CD14-positive monocyte (primary cell): ENCODE data around the gene LARP4B. TPM values are rescaled to one million over a fixed set of nuclear protein-coding genes. Genes with fewer than 3 reads are reported as not detected.

Source experiments
- DNase-seq, 3 donors: peaks; one replicate each; pipeline ENCODE4 v3.0.0-alpha.2; 2011 to 2022
- H2AFZ ChIP-seq: 2 replicates; pipeline ENCODE4 v1.6.0; 2012; ENCODE audit warnings: mild to moderate bottlenecking, low read depth, low read length, inconsistent platforms; ENCODE audit not compliant: insufficient read depth, poor library complexity, severe bottlenecking
- H3K27ac ChIP-seq, 2 donors: 1 replicate in 1 of 2; 2 replicates in 1 of 2; pipeline ENCODE4 v1.5.1; 2012 to 2013; ENCODE audit warnings: low read length in 2 of 2, control low read depth in 1 of 2, inconsistent platforms in 1 of 2, low read depth in 1 of 2, mild to moderate bottlenecking in 1 of 2
- H3K27me3 ChIP-seq, 2 donors: one replicate each; pipeline versions ENCODE4 v1.6.0 to v1.6.1; 2011 to 2013; ENCODE audit warnings: low read length in 2 of 2; ENCODE audit not compliant: control insufficient read depth in 2 of 2, insufficient read depth in 2 of 2
- H3K36me3 ChIP-seq, 2 donors: replicated peaks in 1 of 2; 1 replicate in 1 of 2; 2 replicates in 1 of 2; pipeline versions ENCODE4 v1.5.1 to v1.6.1; 2012 to 2013; ENCODE audit warnings: low read length in 2 of 2, control low read depth in 1 of 2, inconsistent platforms in 1 of 2, mild to moderate bottlenecking in 1 of 2; ENCODE audit not compliant: insufficient read depth in 2 of 2, control insufficient read depth in 1 of 2
- H3K4me1 ChIP-seq, 2 donors: 1 replicate in 1 of 2; 2 replicates in 1 of 2; pipeline versions ENCODE4 v1.5.1 to v1.6.1; 2012 to 2013; ENCODE audit warnings: low read length in 2 of 2, control low read depth in 1 of 2, inconsistent platforms in 1 of 2, mild to moderate bottlenecking in 1 of 2, moderate library complexity in 1 of 2; ENCODE audit not compliant: insufficient read depth in 2 of 2, control insufficient read depth in 1 of 2
- H3K4me2 ChIP-seq: replicated peaks from 2 replicates; pipeline ENCODE3; 2012; ENCODE audit warnings: low read length, moderate library complexity, mild to moderate bottlenecking; ENCODE audit not compliant: poor library complexity, severe bottlenecking; ENCODE audit errors: extremely low read depth
- H3K4me3 ChIP-seq, 3 experiments: fragments of 200-600 bp in 1 of 3; sonication (generic) in 1 of 3; replicated peaks in 1 of 3; 1 replicate in 2 of 3; 2 replicates in 1 of 3; pipeline ENCODE4 v1.5.1; 2011 to 2013; ENCODE audit warnings: low read length in 3 of 3, mild to moderate bottlenecking in 3 of 3, control low read depth in 2 of 3, low read depth in 2 of 3, inconsistent platforms in 1 of 3, moderate library complexity in 1 of 3
- H3K79me2 ChIP-seq: 2 replicates; pipeline ENCODE4 v1.6.0; 2012; ENCODE audit warnings: mild to moderate bottlenecking, control low read depth, inconsistent platforms, low read length, moderate library complexity; ENCODE audit not compliant: insufficient read depth
- H3K9ac ChIP-seq: 2 replicates; pipeline ENCODE4 v1.6.0; 2017; ENCODE audit warnings: low read length, mild to moderate bottlenecking; ENCODE audit not compliant: insufficient read depth, poor library complexity, severe bottlenecking
- H3K9me3 ChIP-seq, 2 donors: replicated peaks in 1 of 2; 1 replicate in 1 of 2; 2 replicates in 1 of 2; pipeline versions ENCODE4 v1.5.1 to v1.6.1; 2012 to 2013; ENCODE audit warnings: low read length in 2 of 2, control low read depth in 1 of 2; ENCODE audit not compliant: control insufficient read depth in 1 of 2, insufficient read depth in 1 of 2
- H4K20me1 ChIP-seq: 2 replicates; pipeline ENCODE4 v1.6.0; 2012; ENCODE audit warnings: mild to moderate bottlenecking, low read length, control low read depth, moderate library complexity; ENCODE audit not compliant: insufficient read depth
- H3K27ac Mint-ChIP-seq, 7 donors: one replicate each; pipeline ENCODE4 v1.8.0; 2020; ENCODE audit warnings: mild to moderate bottlenecking in 7 of 7, mixed read lengths in 7 of 7, moderate library complexity in 6 of 7, inconsistent platforms in 2 of 7
- H3K27me3 Mint-ChIP-seq, 3 donors: one replicate each; pipeline ENCODE4 v1.8.0; 2021 to 2022; ENCODE audit warnings: low read depth in 3 of 3, mild to moderate bottlenecking in 3 of 3, mixed read lengths in 3 of 3, moderate library complexity in 3 of 3, inconsistent platforms in 1 of 3
- H3K36me3 Mint-ChIP-seq, 2 donors: one replicate each; pipeline ENCODE4 v1.8.0; 2020; ENCODE audit warnings: mixed read lengths in 2 of 2, inconsistent platforms in 1 of 2, mild to moderate bottlenecking in 1 of 2
- H3K4me1 Mint-ChIP-seq: one replicate; pipeline ENCODE4 v1.8.0; 2020; ENCODE audit warnings: mild to moderate bottlenecking, mixed read lengths
- H3K4me3 Mint-ChIP-seq, 2 donors: one replicate each; pipeline ENCODE4 v1.8.0; 2020; ENCODE audit warnings: mild to moderate bottlenecking in 2 of 2, mixed read lengths in 2 of 2, moderate library complexity in 1 of 2
- H3K9me3 Mint-ChIP-seq, 7 donors: one replicate each; pipeline ENCODE4 v1.8.0; 2020 to 2022; ENCODE audit warnings: mixed read lengths in 7 of 7, mild to moderate bottlenecking in 6 of 7, moderate library complexity in 6 of 7, inconsistent platforms in 2 of 7
- WGBS: methylation state at CpG from one replicate; pipeline ENCODE4 v1.1.5; 2013; ENCODE audit warnings: missing lambda C conversion rate; ENCODE audit not compliant: insufficient coverage; 5-methylcytosine and 5-hydroxymethylcytosine counted together
- intact Hi-C, 2 donors: fragments of 100-400 bp; cut with micrococcal nuclease; formaldehyde crosslinking; loops; one replicate each; pipeline versions ENCODE4 v1.15.0 to v1.15.1; 2023
- polyA plus RNA-seq, 3 donors: library from polyadenylated mRNA; depleted of rRNA in 1 of 3; unstranded in 2 of 3; stranded (reverse) in 1 of 3; fragments of 300-500 nt in 2 of 3; fragments of >200 nt in 1 of 3; fragmentation: Illumina TruSeq in 2 of 3; gene quantifications; 1 replicate in 2 of 3; 2 replicates in 1 of 3; pipeline ENCODE4 v1.2.3, GENCODE V29; 2012 to 2021
- TF ChIP-seq, protein P1 (sequence below): fragments of 200-600 bp; IDR thresholded peaks from one replicate; pipeline ENCODE4 v1.8.0; 2022; ENCODE audit warnings: antibody characterized with exemption, mild to moderate bottlenecking

Gene LARP4B
- polyA plus RNA-seq, 3 donors, result 17.2 to 52.3 (median 33.0) TPM

DNA sequence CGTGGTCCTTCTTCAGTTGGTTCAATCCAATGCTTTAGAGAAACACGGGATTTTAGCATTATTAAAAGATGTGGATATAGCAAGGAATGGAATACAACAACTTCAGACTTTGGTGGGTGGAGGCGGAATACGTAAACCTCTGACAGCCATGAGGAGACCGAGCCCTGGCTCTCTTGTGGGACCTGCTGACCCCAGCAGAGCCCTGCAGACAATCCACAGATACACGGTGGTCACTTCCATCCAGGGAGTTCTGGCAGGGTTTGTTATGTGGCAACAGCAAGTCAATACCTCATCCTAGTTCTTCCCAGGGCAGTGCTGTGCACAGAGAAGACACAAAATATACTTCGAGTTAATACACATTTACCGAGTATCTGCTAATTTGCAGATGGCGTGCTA lies 123.5 kb downstream of the LARP4B start:
- peaks cover 0 to 2% (median 0%) of the 10 kb centered on the region in 7 donors for H3K9me3 Mint-ChIP-seq
- no peak for DNase-seq
- intact Hi-C loops, result no loop called here
- 97% methylated on average over 5 of the region's 9 CpGs for WGBS
- H3K27ac Mint-ChIP-seq, result peak overlapping the region in 2 of 7 donors; percentile 3 to 28
- H3K4me1 Mint-ChIP-seq, result peaks cover 13% of the 10 kb centered on the region
- Histone ChIP-seq H3K4me2 (no peak overlapping the region), H3K4me3 (no peak overlapping the region), H3K4me1 (peaks cover 12 to 17% of the 10 kb centered on the region in 2 donors), H3K9me3 (no peaks in the 10 kb centered on the region), H2AFZ (no peak overlapping the region), H4K20me1 (peaks cover 35% of the 10 kb centered on the region), H3K27me3 (no peaks in the 10 kb centered on the region), H3K9ac (no peak overlapping the region), H3K79me2 (no peaks in the 10 kb centered on the region), H3K27ac (no peak overlapping the region), H3K36me3 (peaks cover 54 to 71% of the 10 kb centered on the region in 2 donors)
- peaks cover 60 to 74% of the 10 kb centered on the region in 2 donors for H3K36me3 Mint-ChIP-seq
- TF ChIP-seq, protein P1, sequence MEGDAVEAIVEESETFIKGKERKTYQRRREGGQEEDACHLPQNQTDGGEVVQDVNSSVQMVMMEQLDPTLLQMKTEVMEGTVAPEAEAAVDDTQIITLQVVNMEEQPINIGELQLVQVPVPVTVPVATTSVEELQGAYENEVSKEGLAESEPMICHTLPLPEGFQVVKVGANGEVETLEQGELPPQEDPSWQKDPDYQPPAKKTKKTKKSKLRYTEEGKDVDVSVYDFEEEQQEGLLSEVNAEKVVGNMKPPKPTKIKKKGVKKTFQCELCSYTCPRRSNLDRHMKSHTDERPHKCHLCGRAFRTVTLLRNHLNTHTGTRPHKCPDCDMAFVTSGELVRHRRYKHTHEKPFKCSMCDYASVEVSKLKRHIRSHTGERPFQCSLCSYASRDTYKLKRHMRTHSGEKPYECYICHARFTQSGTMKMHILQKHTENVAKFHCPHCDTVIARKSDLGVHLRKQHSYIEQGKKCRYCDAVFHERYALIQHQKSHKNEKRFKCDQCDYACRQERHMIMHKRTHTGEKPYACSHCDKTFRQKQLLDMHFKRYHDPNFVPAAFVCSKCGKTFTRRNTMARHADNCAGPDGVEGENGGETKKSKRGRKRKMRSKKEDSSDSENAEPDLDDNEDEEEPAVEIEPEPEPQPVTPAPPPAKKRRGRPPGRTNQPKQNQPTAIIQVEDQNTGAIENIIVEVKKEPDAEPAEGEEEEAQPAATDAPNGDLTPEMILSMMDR, result no peak
- no peak overlapping the region for H3K4me3 Mint-ChIP-seq
- peaks cover 0 to 5% (median 0%) of the 10 kb centered on the region in 3 donors for H3K27me3 Mint-ChIP-seq

DNA sequence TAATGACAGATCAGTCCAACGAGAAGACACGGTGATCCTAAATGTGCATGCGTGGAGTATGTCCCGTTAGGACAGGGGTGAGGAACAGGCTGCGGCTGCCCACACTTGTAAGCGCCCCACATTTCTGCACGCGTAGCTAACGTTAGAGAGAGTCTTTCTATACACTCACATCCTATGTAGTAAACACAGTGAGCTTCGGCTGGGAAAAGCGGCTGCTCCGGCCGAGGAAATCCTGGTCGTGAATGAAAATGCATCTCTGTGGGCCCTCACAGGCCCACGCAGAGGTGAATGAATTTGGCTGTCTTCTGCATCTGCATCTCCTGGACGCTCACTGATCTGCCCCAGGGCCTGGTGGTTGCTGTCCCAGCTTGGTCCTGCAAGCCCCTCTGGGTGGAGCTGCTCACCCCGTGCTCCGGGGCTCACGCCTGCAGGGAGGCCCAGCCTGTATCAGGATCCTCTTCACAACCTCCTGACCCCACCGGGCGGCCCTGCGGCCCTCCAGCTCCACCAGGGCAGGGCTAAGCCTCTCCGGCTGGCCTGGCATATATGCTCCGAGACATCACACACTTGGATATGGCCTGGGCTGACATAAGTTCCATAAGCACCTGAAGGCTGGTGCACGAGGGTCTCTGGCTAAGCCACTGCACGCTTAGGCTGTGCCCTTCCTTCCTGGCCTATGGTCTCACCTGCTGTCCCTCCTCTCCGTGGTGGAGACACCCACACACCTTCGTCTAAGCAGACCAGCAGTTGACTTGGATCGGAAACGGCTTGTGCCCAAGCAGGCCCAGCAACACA lies 124.1 kb downstream of the LARP4B start:
- no peak for DNase-seq
- Histone ChIP-seq H3K9ac (no peak overlapping the region), H3K36me3 (peaks cover 48 to 65% of the 10 kb centered on the region in 2 donors), H3K4me2 (no peak overlapping the region), H4K20me1 (peaks cover 30% of the 10 kb centered on the region), H3K27ac (no peak overlapping the region), H3K9me3 (no peaks in the 10 kb centered on the region), H3K4me1 (peaks cover 12 to 17% of the 10 kb centered on the region in 2 donors), H2AFZ (no peak overlapping the region), H3K27me3 (no peaks in the 10 kb centered on the region), H3K4me3 (no peak overlapping the region), H3K79me2 (no peaks in the 10 kb centered on the region)
- Mint-ChIP-seq H3K4me1 (peaks cover 13% of the 10 kb centered on the region), H3K27ac (peak overlapping the region in 4 of 7 donors; percentile 3 to 69 (median 43)), H3K36me3 (peaks cover 55 to 68% of the 10 kb centered on the region in 2 donors), H3K27me3 (peaks cover 0 to 5% (median 0%) of the 10 kb centered on the region in 3 donors), H3K9me3 (peaks cover 0 to 2% (median 0%) of the 10 kb centered on the region in 7 donors), H3K4me3 (no peak overlapping the region)
- 96% methylated on average over 25 of the region's 30 CpGs for WGBS
- TF ChIP-seq, protein P1, result no peak
- intact Hi-C loops, result no loop called here
